Osteoblast (primary cell): ENCODE results near the gene CUL5. TPM values are rescaled to one million over a fixed set of nuclear protein-coding genes. Genes with fewer than 3 reads are reported as not detected.

Experiments used
- DNase-seq: peaks from one replicate; pipeline ENCODE4 v3.0.0; 2011; ENCODE audit warnings: low spot score, mixed read lengths; ENCODE audit not compliant: insufficient read length; ENCODE audit errors: missing footprints
- H2AFZ ChIP-seq: 2 replicates; pipeline ENCODE4 v1.6.0; 2011; ENCODE audit warnings: mild to moderate bottlenecking, low read length
- H3K27ac ChIP-seq: 2 replicates; pipeline ENCODE4 v1.5.1; 2011; ENCODE audit warnings: mild to moderate bottlenecking, low read depth, low read length, moderate library complexity
- H3K27me3 ChIP-seq: 2 replicates; pipeline ENCODE4 v1.6.0; 2012; ENCODE audit warnings: mild to moderate bottlenecking, control low read depth, inconsistent platforms, low read length, moderate library complexity; ENCODE audit not compliant: insufficient read depth
- H3K36me3 ChIP-seq: 2 replicates; pipeline ENCODE4 v1.5.1; 2011; ENCODE audit warnings: mild to moderate bottlenecking, low read length, control low read depth, moderate library complexity; ENCODE audit not compliant: insufficient read depth
- H3K4me1 ChIP-seq: 2 replicates; pipeline ENCODE4 v1.5.1; 2011; ENCODE audit warnings: mild to moderate bottlenecking, low read length, control low read depth, moderate library complexity; ENCODE audit not compliant: insufficient read depth
- H3K4me2 ChIP-seq: 2 replicates; pipeline ENCODE4 v1.6.0; 2011; ENCODE audit warnings: mild to moderate bottlenecking, low read length; ENCODE audit not compliant: insufficient read depth
- H3K4me3 ChIP-seq: fragments of 200-600 bp; sonication (generic); 3 replicates; pipeline ENCODE4 v1.5.1; 2012; ENCODE audit warnings: mild to moderate bottlenecking, low read length, inconsistent platforms; ENCODE audit not compliant: insufficient read depth
- H3K79me2 ChIP-seq: 2 replicates; pipeline ENCODE4 v1.6.0; 2012; ENCODE audit warnings: mild to moderate bottlenecking, low read length, control low read depth, inconsistent platforms; ENCODE audit not compliant: insufficient read depth
- H3K9me3 ChIP-seq: 2 replicates; pipeline ENCODE4 v1.5.1; 2011; ENCODE audit warnings: low read depth, low read length, control low read depth
- H4K20me1 ChIP-seq: 2 replicates; pipeline ENCODE4 v1.6.0; 2012; ENCODE audit warnings: mild to moderate bottlenecking, low read length, control low read depth; ENCODE audit not compliant: insufficient read depth
- CTCF ChIP-seq: IDR thresholded peaks from 2 replicates; pipeline ENCODE4 v1.5.1; 2011; ENCODE audit warnings: mild to moderate bottlenecking, low read depth, low read length, moderate library complexity; ENCODE audit errors: extremely low read depth
- total RNA-seq: library from RNA; depleted of rRNA; stranded (reverse); fragments of >200 nt; gene quantifications from 2 replicates; pipeline ENCODE4 v1.2.3, GENCODE V29; 2012

CUL5 gene
- total RNA-seq, 1 donor, result 45.2 TPM

DNA sequence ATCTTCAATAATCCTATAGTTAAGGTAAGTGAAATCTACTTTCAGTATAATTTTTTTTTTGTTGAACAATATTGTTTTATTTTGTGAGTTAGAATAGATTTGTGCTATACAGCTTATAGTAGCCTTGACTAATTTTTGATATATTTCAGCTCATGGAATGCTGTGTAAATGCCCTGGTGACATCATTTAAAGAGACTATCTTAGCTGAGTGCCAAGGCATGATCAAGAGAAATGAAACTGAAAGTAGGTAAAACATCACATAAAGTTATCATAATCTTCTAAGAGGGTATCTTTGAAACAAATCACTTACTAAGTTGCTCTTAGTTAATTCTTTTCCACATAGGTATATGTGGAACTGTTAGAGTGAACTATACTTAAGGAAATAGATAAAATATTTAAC is 61.2 kb downstream of the CUL5 start:
- H3K79me2 ChIP-seq, result peaks cover 7% of the 10 kb centered on the region
- H3K36me3 ChIP-seq, result peaks cover 16% of the 10 kb centered on the region
- no peaks in the 10 kb centered on the region for H4K20me1 ChIP-seq
- H3K4me1 ChIP-seq, result no peaks in the 10 kb centered on the region
- H3K27ac ChIP-seq, result peak overlapping the region; percentile 57
- H3K4me3 ChIP-seq, result peak overlapping the region; percentile 9
- no peaks in the 10 kb centered on the region for H3K9me3 ChIP-seq
- no peak for DNase-seq
- H2AFZ ChIP-seq, result no peak overlapping the region
- H3K27me3 ChIP-seq, result no peaks in the 10 kb centered on the region
- H3K4me2 ChIP-seq, result peak overlapping the region; percentile 63
- no peak for TF ChIP-seq CTCF

- Histone ChIP-seq H3K4me1 (no peaks in the 10 kb centered on the region), H3K4me2 (no peak overlapping the region), H3K27ac (no peak overlapping the region), H3K27me3 (no peaks in the 10 kb centered on the region), H4K20me1 (no peaks in the 10 kb centered on the region), H2AFZ (no peak overlapping the region), H3K9me3 (no peaks in the 10 kb centered on the region), H3K36me3 (peaks cover 26% of the 10 kb centered on the region), H3K79me2 (peaks cover 4% of the 10 kb centered on the region), H3K4me3 (no peak overlapping the region)
- TF ChIP-seq CTCF, result no peak
- no peak for DNase-seq
These were observed 76.1 kb downstream of the CUL5 start for GRCh38 chr11:108084811-108085210.

DNA sequence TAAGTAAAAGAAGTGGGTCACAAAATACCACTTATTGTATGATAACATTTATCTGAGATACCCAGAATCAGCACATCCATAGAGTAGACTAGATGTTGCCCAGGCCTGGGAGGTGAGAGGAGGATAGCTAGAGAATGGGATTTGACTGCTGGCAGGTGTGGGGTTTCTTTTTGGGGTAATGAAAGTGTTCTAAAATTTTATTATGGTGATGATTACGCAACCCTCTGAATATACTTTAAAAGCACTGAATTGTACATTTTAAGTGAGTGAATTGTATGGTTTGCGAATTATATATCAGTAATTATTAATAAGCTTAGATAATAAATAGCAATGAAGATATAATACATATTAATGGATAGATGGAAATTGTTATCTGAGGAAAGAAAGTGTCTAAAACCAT is 77.0 kb downstream of the CUL5 start:
- no peak overlapping the region for H3K4me2 ChIP-seq
- H3K36me3 ChIP-seq, result peaks cover 20% of the 10 kb centered on the region
- peaks cover 4% of the 10 kb centered on the region for H3K79me2 ChIP-seq
- no peak overlapping the region for H2AFZ ChIP-seq
- no peaks in the 10 kb centered on the region for H3K27me3 ChIP-seq
- no peaks in the 10 kb centered on the region for H4K20me1 ChIP-seq
- no peak overlapping the region for H3K4me3 ChIP-seq
- H3K9me3 ChIP-seq, result no peaks in the 10 kb centered on the region
- no peak for TF ChIP-seq CTCF
- no peak overlapping the region for H3K27ac ChIP-seq
- H3K4me1 ChIP-seq, result no peaks in the 10 kb centered on the region
- no peak for DNase-seq

- Histone ChIP-seq H3K4me1 (no peaks in the 10 kb centered on the region), H3K27me3 (no peaks in the 10 kb centered on the region), H3K36me3 (peaks cover 30% of the 10 kb centered on the region), H3K9me3 (no peaks in the 10 kb centered on the region), H4K20me1 (no peaks in the 10 kb centered on the region), H3K4me3 (no peak overlapping the region), H2AFZ (no peak overlapping the region), H3K79me2 (no peaks in the 10 kb centered on the region), H3K4me2 (no peak overlapping the region), H3K27ac (no peak overlapping the region)
- DNase-seq, result no peak
- no peak for TF ChIP-seq CTCF
These were observed 83.4 kb downstream of the CUL5 start for GRCh38 chr11:108092134-108092533.
